GM21423 (cell line): ENCODE data around the gene FLOT2.
"Not testable (repeated sequence)": the region's sequence is repeated elsewhere in the genome, so short reads cannot be mapped to it uniquely, and the experiment has no call there.

Source experiments
- ATAC-seq: cut with Tn5 transposase; IDR thresholded peaks from one replicate; pipeline ENCODE4 v1.9.1; 2021; ENCODE audit warnings: mild to moderate bottlenecking, moderate library complexity; ENCODE audit not compliant: unreplicated experiment

FLOT2 gene

DNA sequence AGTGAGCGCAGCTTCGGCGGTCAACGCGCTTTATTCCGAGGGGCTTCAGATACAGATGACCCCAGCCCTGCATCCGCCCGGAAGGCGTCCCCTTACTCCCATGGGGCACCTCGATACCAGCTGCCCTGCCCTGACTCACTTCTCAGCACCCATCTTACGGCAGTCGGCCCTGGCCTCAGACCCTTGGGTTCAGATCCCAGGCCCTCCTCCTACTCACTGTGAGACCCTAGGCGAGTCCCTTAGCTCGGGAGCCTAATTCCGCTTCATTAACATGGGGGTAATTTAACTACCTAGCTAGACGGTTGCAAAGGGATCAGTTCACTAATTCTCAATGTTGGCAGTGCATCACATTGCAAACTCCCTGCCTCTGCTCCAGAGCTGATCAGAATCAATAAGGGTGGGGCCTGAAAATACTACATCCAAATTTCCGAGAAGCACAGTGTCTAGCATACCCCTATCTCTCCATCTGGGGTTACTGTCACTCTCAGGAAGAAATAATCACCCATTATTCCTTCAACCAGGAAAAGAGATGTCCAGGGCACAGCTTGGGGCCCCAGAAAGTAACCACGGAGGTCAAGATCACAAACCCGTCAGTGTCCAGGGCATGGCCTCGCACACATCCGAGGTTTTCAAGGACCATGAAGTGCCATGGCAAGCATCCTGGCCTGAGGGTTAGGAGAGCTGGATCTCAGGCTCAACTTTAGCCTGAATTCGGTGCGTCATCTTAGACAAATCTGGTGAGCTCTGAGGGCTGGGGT is 415 bp upstream of the FLOT2 start:
- ATAC-seq = no peak

DNA sequence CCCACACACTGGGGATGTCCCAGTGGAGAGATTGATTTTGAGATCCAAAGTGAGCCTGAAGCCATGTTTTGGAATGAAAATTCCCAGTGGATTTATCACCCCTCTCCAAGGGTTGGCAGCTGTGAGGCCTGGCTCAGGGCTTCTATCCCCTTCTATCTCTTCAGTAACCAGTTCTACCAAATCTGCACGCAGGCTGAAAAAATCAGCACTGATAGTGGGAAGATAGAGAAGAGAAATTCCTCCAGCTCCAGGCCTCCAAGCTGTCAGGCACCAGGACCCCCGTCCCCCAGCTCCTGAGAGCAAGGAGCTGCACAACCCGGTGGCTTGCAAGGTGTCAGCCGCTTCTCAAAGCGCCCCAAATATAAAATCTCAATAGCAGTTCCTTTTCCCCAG is 1.0 kb downstream of the FLOT2 start:
- ATAC-seq = no peak

DNA sequence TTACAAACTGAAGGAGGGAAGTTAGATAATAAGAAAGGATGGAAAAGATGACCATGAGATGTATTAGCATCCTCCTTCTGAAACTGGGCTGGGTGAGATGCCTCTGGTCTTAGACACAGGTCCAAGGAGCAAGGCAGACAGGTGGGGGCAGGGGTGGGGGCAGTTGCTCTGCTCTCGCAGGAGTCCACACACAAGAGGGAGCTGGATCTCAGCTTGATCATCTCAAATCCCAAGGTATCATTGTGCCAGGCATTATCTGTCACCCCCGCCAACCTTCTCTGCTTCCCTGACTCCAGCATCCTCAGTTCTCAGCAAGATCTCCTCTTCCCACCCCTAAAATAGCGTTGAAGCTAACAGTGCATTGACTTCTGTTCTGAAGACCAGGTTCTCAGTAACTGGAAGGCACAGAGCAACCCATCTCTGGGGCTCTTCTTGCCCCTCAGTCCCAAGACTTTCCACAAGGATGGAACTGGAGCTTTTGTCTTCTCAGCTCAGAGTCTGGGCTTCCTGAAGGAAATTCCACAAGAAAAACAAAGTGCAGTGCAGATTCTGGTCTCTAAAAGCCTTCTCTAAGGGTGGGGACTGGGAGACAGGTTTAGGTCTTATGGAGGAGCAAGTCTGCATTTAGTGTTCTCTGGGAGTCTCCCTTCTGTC is 1.6 kb downstream of the FLOT2 start:
- ATAC-seq = no peak

DNA sequence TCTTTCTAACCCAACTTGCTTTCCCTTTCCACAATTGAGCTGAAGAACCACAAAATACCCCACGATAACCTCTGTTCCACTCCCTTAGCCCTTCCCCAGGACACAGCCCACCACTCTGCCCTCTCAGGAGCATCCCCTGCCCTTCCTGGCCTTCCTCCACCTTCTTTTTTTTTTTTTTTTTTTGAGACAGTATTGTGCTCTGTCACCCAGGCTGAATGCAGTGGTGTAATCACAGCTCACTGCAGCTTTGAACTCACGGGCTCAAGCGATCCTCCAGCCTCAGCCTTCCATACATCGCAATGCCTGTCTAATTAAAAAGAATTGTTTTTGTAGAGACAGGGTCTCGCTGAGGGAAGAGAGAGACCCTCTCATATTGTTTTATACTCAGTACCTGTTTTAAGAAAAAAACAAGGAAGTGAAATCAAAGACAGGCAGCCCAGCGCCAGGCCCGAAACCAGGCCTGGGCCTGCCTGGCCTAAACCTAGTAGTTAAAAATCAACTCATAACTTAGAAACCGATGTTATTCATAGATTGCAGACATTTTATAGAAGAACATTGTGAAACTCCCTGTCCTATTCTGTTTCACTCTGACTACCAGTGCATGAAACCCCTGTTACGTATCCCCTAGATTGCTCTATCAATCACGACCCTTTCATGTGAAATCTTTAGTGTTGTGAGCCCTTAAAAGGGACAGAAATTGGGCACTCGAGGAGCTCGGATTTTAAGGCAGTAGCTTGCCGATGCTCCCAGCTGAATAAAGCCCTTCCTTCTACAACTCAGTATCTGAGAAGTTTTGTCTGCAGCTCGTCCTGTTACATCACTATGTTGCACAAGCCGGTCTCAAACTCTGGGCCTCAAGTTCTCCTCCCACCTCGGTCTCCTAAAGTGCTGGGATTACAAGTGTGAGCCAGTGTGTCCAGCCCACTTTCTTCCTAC is 4.0 kb downstream of the FLOT2 start:
- ATAC-seq = not testable (repeated sequence)

DNA sequence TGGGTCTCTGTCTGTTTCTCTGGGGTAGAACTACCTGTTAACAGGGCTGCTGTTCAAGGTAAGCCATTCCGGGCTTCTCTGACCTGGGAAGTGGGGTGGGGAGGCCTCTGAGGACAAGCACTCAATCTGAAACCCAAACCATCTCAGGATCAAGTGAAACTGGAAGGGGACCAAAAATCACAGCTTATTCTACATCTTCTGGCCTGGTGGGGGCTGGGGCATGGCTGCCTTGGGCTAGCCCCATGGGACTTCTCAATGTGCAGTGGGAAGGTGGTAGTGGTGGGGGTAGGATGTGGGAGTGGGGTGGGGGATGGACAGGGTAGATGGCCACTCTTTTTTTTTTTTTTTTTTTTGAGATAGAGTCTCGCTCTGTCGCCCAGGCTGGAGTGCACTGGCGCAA is 5.5 kb downstream of the FLOT2 start:
- ATAC-seq = no peak

DNA sequence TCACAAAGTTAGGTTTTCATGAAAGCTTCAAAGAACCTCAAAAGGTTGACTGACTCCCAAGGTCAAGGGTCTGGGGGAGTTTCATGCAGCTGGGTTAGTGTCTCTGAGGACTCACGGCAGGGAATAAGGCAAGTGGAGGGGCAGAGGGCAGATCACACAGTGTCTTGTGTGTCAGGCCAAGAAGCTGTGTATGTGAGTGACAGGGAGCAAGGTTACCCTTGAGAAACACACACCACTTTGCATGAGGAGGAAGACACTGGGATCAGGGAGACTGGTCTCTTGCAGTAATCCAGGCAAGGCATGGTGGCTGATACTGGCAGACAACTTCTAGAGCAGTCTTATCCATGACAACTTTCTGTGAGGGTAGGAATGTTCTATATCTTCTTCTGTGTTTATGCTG is 6.3 kb downstream of the FLOT2 start:
- no peak for ATAC-seq

DNA sequence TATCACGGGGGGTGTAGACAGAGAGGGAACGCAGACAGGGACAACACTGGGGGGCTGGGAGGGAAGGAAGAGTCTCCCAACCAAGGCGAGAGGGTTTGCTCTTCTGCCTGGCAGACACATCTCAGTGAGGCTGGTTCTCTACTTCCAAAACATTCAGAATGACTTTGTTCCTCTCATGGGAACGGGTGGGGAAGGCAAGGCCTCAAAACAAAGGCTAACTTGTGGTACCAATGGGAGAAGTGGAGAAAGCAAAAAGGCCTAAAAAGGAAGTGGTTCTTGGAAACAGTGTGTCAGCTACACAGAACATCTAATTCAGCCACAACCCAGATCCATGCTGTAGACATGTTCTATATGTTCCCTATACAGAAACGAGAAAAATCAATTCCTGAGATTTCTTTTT is 7.5 kb downstream of the FLOT2 start:
- no peak for ATAC-seq

DNA sequence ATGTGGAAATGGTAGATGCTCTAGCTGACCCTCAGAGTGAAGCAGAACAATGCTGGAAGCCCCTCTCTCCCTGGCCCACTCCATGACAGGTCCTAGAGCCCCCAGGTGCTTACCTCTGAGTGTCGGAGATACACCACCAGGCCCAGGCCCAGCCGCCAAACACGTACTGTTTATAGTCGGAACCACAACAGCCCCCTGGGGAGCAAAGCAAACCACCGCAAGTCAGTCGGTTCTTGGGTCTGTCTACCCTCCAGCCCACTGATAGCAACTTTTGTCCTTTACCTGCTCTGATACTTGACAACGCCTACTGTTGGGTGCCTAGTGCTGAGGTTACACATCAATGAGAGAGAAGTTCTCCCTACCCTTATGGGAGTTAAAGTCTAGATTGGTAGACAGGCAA is 8.7 kb downstream of the FLOT2 start:
- no peak for ATAC-seq

DNA sequence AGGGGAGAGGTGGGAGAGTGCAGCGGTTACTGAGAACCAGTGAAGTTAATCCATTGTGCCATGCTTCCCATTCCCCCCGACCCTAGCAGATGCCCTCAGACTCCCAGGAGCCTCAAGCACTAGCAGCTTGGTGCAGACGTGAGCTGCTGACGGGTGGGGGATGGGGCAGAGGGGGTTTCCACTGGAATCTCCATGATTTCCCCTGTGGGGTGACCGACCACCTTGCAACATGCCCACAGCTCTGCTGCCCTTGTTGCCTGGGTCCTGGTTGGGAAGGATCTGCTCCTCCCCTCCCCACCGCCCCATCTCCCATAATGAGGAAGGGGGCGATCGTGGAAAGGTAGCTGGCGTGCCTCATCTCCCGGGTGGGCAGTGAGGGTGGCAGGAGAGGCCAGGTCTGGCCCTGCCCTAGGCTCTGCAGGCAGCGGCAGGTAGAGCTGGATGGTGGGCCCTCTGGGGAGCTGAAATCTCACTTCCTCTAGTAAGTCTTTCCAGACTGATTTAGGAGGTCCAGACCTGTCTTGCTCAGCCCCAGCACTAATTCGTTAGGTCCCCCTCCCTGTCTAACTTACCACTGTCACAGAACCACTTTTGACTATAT is 9.6 kb downstream of the FLOT2 start:
- ATAC-seq = no peak

DNA sequence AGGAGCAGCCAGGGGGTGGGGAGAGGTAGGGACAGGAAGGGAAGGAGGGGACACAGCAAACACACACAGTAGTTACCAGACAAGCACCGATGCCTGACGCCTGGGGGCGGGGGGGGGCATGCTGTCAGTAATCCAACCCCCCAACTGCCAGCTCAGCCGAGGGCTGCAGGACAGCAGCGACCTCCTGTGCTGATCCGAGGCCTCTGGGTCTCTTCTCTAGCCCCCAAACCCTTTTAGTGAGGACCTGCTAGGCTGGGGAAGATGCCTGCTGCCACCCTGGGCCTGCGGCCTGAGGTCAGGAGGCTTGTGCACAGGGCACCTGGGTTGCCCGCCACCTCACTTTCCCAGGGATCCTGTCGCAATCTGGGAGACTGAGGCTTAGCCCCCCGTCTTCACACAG is 11.6 kb downstream of the FLOT2 start:
- ATAC-seq = no peak

DNA sequence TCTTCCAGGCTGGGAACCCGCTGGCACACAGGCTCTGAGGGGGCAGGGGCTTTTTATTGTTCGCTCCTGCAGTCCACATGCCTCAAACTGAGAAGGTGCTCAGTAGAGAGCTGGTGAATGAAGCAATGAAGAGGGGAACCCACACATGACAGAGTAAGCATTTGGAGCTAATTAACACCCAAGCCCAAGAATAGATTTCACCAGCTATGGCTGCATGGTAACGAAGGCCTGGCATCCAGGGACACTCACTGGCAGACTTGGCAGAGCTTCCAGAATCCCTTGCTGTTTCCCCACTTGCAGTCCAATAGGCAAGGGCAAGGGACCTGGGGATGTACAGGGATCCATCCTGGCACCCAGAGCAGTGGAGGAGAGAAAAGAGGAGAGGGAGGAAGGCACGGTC is 12.2 kb downstream of the FLOT2 start:
- ATAC-seq = no peak

DNA sequence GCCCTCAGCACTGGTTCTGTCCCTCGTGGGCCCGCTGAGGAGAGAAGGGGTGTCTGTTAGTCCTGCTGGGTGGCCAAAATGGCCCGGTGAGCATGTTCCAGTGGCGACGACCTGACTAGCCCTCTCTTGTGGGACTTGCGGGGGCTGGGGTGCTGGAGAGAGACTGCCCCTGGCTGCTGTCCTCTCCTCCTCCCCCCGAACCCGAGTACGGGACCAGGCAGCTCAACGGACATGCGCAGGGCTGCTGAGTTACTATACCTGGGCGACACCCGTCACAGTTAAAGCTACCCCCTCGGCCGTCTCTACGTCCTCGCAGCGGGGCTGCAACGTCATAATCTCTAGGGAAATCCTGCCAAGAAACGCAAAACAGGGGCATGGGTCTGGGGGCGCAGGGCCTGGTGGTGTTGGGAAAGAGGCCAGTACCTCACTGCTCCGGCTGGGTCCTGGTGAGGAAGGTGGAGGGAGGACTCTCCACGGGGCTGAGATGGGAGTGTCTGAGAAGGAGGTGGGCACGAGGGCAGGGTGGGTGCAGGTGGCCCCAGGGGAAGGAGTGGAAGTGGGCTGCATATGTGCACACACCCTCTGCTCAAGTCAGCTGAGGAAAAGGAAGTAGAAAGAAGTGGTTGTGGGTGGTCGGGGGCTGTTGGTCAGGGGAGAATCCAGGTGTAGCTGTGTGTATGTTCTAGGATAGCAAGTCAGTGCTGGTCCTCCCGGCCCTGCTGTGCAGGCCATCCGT is 13.4 kb downstream of the FLOT2 start:
- ATAC-seq = no peak

DNA sequence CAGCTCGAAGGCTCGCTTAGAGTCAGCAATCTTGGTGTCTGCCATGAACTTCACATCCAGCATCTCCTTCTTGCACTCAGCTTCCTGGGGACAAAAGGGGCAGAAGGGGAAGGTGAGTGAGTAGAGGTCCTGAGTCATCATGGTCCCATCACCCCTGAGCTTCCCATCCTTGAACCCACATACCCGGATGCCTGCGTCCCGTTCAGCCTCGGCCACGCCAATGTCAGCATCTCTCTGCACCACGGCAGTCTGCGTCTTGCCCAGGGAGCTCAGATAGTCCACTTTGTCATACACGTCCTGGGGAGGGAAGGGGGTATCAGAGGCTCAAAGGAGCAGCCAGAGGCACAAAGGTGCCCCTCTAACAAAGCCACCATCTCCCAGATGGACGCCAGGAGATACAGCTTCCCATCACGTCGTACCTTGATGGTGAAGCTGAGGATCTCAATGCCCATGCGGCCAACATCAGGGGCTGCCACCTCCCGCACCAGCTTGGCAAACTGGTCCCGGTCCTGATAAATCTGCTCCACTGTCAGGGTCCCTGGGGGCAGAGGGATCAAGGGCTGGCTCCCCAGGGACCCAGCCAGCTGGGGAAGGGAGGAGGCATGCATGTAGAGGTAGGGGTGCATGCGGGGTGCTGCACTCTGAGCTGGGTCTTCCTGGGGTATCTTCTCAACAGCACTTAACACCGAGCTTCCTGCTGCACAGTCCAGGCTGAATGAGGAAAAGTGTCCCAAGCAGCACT is 15.2 kb downstream of the FLOT2 start:
- no peak for ATAC-seq

DNA sequence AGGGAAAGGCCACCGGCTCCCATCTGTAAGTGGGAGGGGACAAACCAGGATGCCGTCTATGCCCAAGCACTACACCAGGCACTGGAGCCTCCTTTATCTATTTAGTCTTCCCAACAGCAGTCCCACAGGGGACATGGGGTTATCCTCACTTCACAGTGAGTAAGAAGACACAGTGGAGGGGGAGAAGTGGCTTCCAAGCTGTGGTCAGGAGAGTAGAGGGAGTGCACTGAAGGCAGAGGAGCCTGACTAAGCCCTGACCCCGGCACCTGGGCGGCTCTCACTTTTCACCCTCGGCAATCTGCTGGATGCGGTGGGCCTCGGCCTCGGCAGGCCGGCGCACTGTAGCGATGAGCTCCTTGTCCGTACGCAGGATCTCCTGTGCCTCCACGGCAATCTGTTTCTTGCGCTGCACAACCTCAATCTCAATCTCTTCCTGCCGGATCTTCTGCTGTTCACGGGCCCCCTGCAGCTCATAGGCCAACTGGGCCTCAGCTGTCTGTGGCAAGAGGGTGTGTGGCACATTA is 15.9 kb downstream of the FLOT2 start:
- no peak for ATAC-seq

DNA sequence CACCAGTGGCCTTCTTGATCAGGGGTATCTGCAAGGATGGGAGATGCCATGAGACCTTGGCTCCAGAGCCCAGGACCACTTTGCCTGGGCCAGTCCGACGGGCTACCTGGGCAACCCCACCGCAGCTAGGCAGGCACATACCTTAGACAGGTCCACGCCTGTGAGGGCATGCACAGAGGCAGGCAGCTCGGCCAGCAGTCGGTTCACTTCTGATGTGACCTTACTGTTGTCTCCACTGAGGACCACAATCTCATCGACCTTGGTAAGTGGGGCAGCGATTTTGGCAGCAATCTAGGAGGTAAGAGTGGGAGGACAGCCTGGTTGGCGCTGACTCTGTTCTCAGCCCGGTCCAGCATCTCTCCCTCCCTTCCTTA is 17.0 kb downstream of the FLOT2 start:
- ATAC-seq = no peak

DNA sequence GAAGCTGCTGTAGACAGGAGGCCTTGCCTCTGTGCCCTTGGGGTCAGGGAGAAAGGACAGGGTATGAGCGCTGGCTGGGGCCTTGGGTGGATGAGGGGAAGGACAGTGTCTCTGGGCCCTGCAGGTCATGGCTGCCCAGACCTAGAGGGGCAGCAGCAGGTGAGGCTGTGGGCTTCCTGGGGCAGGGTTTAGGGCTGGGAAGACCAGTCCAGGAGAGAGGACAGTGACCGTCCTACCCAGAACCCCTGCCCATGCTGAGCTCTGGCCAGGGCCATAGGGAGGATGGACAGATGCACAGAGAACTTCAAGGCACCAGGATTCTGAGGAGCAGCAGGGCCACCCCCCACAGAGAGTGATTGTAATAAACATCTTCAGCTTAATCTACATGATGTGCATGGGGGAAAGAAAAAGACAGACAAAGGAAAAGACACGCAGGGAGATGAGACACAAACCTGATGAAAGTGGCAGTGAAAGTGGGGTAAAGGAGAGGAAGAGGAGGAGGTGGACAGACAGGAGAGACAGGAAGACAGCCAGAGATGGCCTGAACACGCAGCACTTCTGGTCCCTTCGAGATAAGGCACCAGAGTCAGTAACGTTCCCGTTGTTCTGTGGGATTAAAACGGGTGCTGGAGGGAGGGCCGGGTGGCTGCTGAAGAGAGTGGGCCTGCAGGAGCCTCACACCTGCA is 17.5 kb downstream of the FLOT2 start:
- no peak for ATAC-seq

DNA sequence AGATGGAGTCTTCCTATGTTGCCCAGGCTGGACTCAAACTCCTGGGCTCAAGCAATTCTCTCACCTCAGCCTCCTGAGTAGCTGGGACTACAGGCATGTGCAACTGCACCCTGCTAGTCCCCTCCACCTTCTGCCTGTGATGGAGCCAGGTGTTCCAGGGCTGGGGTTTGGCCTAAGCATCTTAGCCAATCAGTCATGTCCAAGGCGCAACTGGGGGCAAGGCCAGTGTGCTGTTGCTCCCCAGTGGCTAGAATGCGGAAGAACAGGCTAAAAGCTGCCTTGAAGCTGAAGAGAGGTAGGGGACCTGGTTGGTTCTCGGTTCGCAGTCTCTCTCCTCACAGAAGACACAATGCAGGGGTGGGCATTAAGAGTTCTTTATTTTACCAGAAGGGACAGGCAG is 18.6 kb downstream of the FLOT2 start:
- no peak for ATAC-seq

DNA sequence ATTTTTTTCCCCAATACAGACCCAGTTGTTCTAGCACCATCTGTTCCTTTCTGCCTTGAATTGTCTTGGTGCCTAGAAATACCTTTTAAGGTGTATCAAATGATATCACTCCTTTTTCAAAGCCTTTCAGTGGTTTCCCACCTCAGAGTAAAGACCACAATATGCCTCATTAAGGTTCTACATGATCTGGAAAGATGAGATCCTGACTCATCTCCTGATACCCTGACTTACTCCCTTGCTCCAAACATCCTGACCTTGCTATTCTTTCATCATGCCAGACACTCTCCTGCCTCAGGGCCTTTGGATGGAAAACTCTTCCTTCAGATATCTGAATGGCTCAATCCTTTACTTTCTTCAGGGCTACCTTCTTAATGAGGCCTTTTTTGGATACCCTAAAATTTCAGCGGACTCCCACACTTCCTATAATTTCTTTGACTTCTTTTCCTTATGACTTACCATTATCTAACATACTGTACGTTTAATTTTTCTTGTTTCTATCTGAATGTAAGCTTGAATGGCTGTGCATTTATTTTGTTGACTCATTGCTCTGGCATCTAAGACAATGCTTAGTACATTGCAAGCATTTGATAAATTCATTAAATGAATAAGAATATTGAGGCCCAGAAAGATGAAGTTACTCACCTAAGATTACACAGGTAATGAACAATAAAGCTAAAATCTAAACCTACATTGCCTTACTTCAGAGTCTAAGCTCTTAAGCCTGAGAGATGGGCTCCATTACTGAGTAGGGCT is 19.2 kb downstream of the FLOT2 start:
- no peak for ATAC-seq
